ENCODE results near the gene HYI. TPM values are rescaled to one million over a fixed set of nuclear protein-coding genes. Genes with fewer than 3 reads are reported as not detected.

The HYI gene
- total and polyA plus RNA-seq, 7 donors, result 7.4 to 21.4 (median 12.2) TPM

- TF ChIP-seq CTCF (IDR thresholded peaks at IDR 0.05), result no peak
- WGBS, 3 donors, result 93 to 95% (median 94%) methylated on average over 16 of the region's 16 CpGs
- H3K4me3 ChIP-seq, result no peak overlapping the region
- peaks cover 13 to 100% of the 10 kb centered on the region in 2 donors for H3K36me3 ChIP-seq (ENCODE audit: insufficient read depth in 1 of 2, low read depth in 1 of 2)
- H3K27me3 ChIP-seq (ENCODE audit: insufficient read depth in 3 of 3, low read length in 2 of 3), result no peaks in the 10 kb centered on the region
- DNase-seq (peak in 1 of 2 donors; percentile 44), ATAC-seq (no peak)
- no peaks in the 10 kb centered on the region for H3K4me1 ChIP-seq
- no peaks in the 10 kb centered on the region for H3K9me3 ChIP-seq
- intact Hi-C loops (cut with DNase I), result no loop called here
- H3K27ac ChIP-seq, result no peak overlapping the region
Observed at GRCh38 chr1:43443197-43443946, 10.4 kb downstream of the HYI start.

- 87 to 96% (median 87%) methylated on average over 12 of the region's 12 CpGs for WGBS, 3 donors
- no peaks in the 10 kb centered on the region for H3K27me3 ChIP-seq (ENCODE audit: insufficient read depth in 3 of 3, low read length in 2 of 3)
- peaks cover 13 to 100% of the 10 kb centered on the region in 2 donors for H3K36me3 ChIP-seq (ENCODE audit: insufficient read depth in 1 of 2, low read depth in 1 of 2)
- DNase-seq (peak in 1 of 2 donors; percentile 24), ATAC-seq (no peak)
- no peak overlapping the region for H3K4me3 ChIP-seq
- no peaks in the 10 kb centered on the region for H3K4me1 ChIP-seq
- intact Hi-C loops (cut with DNase I), result no loop called here
- H3K27ac ChIP-seq, result no peak overlapping the region
- H3K9me3 ChIP-seq, result no peaks in the 10 kb centered on the region
- no peak for TF ChIP-seq CTCF (IDR thresholded peaks at IDR 0.05)
Observed at GRCh38 chr1:43442756-43443155, 11.0 kb downstream of the HYI start.

- WGBS, 3 donors, result 89 to 93% (median 92%) methylated on average over 18 of the region's 18 CpGs
- Histone ChIP-seq H3K27ac (no peak overlapping the region), H3K27me3 (ENCODE audit: insufficient read depth in 3 of 3, low read length in 2 of 3) (no peaks in the 10 kb centered on the region), H3K9me3 (no peaks in the 10 kb centered on the region), H3K4me3 (no peak overlapping the region), H3K36me3 (ENCODE audit: insufficient read depth in 1 of 2, low read depth in 1 of 2) (peaks cover 13 to 100% of the 10 kb centered on the region in 2 donors), H3K4me1 (no peaks in the 10 kb centered on the region)
- DNase-seq (peak in 1 of 2 donors; percentile 35), ATAC-seq (peak in 1 of 4 donors; percentile 11)
- intact Hi-C loops (cut with DNase I), result no loop called here
- TF ChIP-seq CTCF (IDR thresholded peaks at IDR 0.05), result no peak
Observed at GRCh38 chr1:43441894-43442637, 11.7 kb downstream of the HYI start.

GRCh38 chr1:43441166-43441893 is 12.4 kb downstream of the HYI start:
- WGBS, 3 donors, result 94 to 98% (median 95%) methylated on average over 15 of the region's 15 CpGs
- DNase-seq (no peak), ATAC-seq (no peak)
- H3K4me3 ChIP-seq, result no peak overlapping the region
- H3K27ac ChIP-seq, result no peak overlapping the region
- no peaks in the 10 kb centered on the region for H3K9me3 ChIP-seq
- H3K4me1 ChIP-seq, result no peaks in the 10 kb centered on the region
- no peaks in the 10 kb centered on the region for H3K27me3 ChIP-seq (ENCODE audit: insufficient read depth in 3 of 3, low read length in 2 of 3)
- peaks cover 10 to 98% of the 10 kb centered on the region in 2 donors for H3K36me3 ChIP-seq (ENCODE audit: insufficient read depth in 1 of 2, low read depth in 1 of 2)
- no peak for TF ChIP-seq CTCF (IDR thresholded peaks at IDR 0.05)
- intact Hi-C loops (cut with DNase I), result no loop called here
